CD4-positive, alpha-beta T cell (primary cell): Measurements from ENCODE around the gene TMEM121B. TPM values are rescaled to one million over a fixed set of nuclear protein-coding genes. Genes with fewer than 3 reads are reported as not detected.

ENCODE experiments used
- ATAC-seq: fragments of 200-7000 bp; cut with Tn5 transposase; one replicate; pipeline ENCODE4 v1.10.0; 2022; ENCODE audit warnings: mild to moderate bottlenecking; ENCODE audit not compliant: poor library complexity
- CTCF ChIA-PET: fragments of 350-600 bp; sonication (Branson Sonifier 250); formaldehyde crosslinking; loops from one replicate; lab custom pipeline; 2021; ENCODE audit warnings: antibody characterized with exemption, inconsistent platforms; lab: Charles Lee
- POLR2A ChIA-PET: fragments of 350-600 bp; sonication (Branson Sonifier 250); formaldehyde crosslinking; loops from one replicate; lab custom pipeline; 2021; ENCODE audit warnings: antibody characterized with exemption, inconsistent platforms; lab: Charles Lee
- DNase-seq, 14 experiments: peaks; one replicate each; pipeline ENCODE4 v3.0.0-alpha.2; 2013 to 2020; ENCODE audit warnings: mixed read lengths in 2 of 14
- H3K27ac ChIP-seq, 2 donors: one replicate each; pipeline versions ENCODE4 v1.5.1 to v1.7.0; 2013; ENCODE audit warnings: low read length in 2 of 2, low read depth in 1 of 2, mild to moderate bottlenecking in 1 of 2
- H3K27me3 ChIP-seq, 2 experiments: 1 replicate in 1 of 2; 2 replicates in 1 of 2; pipeline versions ENCODE4 v1.6.1 to v1.7.0; 2013; ENCODE audit warnings: low read length in 2 of 2, control low read depth in 1 of 2, mild to moderate bottlenecking in 1 of 2, moderate library complexity in 1 of 2; ENCODE audit not compliant: insufficient read depth in 2 of 2, control insufficient read depth in 1 of 2
- H3K36me3 ChIP-seq: one replicate; pipeline ENCODE4 v1.6.1; 2013; ENCODE audit warnings: low read length, control low read depth; ENCODE audit not compliant: insufficient read depth
- H3K4me1 ChIP-seq: one replicate; pipeline ENCODE4 v1.6.1; 2013; ENCODE audit warnings: low read length, control low read depth; ENCODE audit not compliant: insufficient read depth
- H3K4me3 ChIP-seq: one replicate; pipeline ENCODE4 v1.5.1; 2013; ENCODE audit warnings: mild to moderate bottlenecking, low read length, moderate library complexity
- H3K9me3 ChIP-seq, 2 experiments: 1 replicate in 1 of 2; 2 replicates in 1 of 2; pipeline versions ENCODE4 v1.6.1 to v1.7.0; 2013; ENCODE audit warnings: low read length in 2 of 2, mild to moderate bottlenecking in 2 of 2, control low read depth in 1 of 2, moderate library complexity in 1 of 2; ENCODE audit not compliant: control insufficient read depth in 1 of 2, insufficient read depth in 1 of 2
- H3K27ac Mint-ChIP-seq: one replicate; pipeline ENCODE4 v1.8.0; 2020; ENCODE audit warnings: mixed read lengths
- H3K27me3 Mint-ChIP-seq: one replicate; pipeline ENCODE4 v1.8.0; 2021; ENCODE audit warnings: mixed read lengths
- H3K36me3 Mint-ChIP-seq: one replicate; pipeline ENCODE4 v1.8.0; 2021; ENCODE audit warnings: low read depth, mixed read lengths
- H3K4me1 Mint-ChIP-seq: one replicate; pipeline ENCODE4 v1.8.0; 2021; ENCODE audit warnings: low read depth, mixed read lengths
- H3K4me3 Mint-ChIP-seq: one replicate; pipeline ENCODE4 v1.8.0; 2020; ENCODE audit warnings: mild to moderate bottlenecking, mixed read lengths
- H3K9me3 Mint-ChIP-seq: one replicate; pipeline ENCODE4 v1.8.0; 2020; ENCODE audit warnings: mixed read lengths
- CTCF ChIP-seq: fragments of 200-600 bp; IDR thresholded peaks from one replicate; pipeline ENCODE4 v1.8.0; 2022; ENCODE audit warnings: antibody characterized with exemption, mild to moderate bottlenecking
- intact Hi-C, 2 experiments: fragments of 100-400 bp; cut with DNase I in 1 of 2; cut with micrococcal nuclease in 1 of 2; formaldehyde crosslinking; loops; one replicate each; pipeline versions ENCODE4 v1.15.1 to v1.9.0; 2023 to 2025; cut with DNase I, micrococcal nuclease
- total RNA-seq, 174 experiments: library from RNA in 2 of 174; stranded (reverse) in 2 of 174; gene quantifications; one replicate each; pipeline ENCODE4 v1.2.3 and lab custom pipeline; 2021 to 2026

TMEM121B gene
- total RNA-seq, 2 experiments from 2014 or later, result 0.05 to 0.08 TPM

- Histone ChIP-seq H3K36me3 (peaks cover 88% of the 10 kb centered on the region), H3K4me1 (peaks cover 64% of the 10 kb centered on the region), H3K27me3 (no peaks in the 10 kb centered on the region), H3K9me3 (no peaks in the 10 kb centered on the region), H3K4me3 (no peak overlapping the region), H3K27ac (peak overlapping the region in 1 of 2 donors; percentile 34)
- no peaks in the 10 kb centered on the region for H3K27me3 Mint-ChIP-seq
- intact Hi-C loops, result loop anchor here in 1 of 2 experiments (2.0 kb wide), 1 partner anchor 65 kb away; no protein-coding TSS in a partner anchor
- POLR2A ChIA-PET, result interaction anchor here (2.2 to 2.8 kb wide), 3 partner anchors 7 to 17 kb away, joined by 5 to 30 read pairs (median 21); no protein-coding TSS in a partner anchor
- H3K4me1 Mint-ChIP-seq, result peaks cover 66% of the 10 kb centered on the region
- peak overlapping the region; percentile 30 for H3K4me3 Mint-ChIP-seq
- H3K36me3 Mint-ChIP-seq, result peaks cover 76% of the 10 kb centered on the region
- peak overlapping the region; percentile 90 for H3K27ac Mint-ChIP-seq
- DNase-seq, result no peak
- no peak for TF ChIP-seq CTCF
- ATAC-seq, result no peak
- CTCF ChIA-PET, result interaction anchor here (1.0 to 2.2 kb wide), 3 partner anchors 11 to 396 kb away, joined by 3 to 7 read pairs (median 5); no protein-coding TSS in a partner anchor
- no peaks in the 10 kb centered on the region for H3K9me3 Mint-ChIP-seq
Measured at GRCh38 chr22:17105143-17106129, 15.7 kb downstream of the TMEM121B start.

GRCh38 chr22:17104336-17104935 lies 16.7 kb downstream of the TMEM121B start:
- Mint-ChIP-seq H3K27ac (peak overlapping the region; percentile 90), H3K9me3 (no peaks in the 10 kb centered on the region), H3K4me1 (peaks cover 71% of the 10 kb centered on the region), H3K36me3 (peaks cover 79% of the 10 kb centered on the region), H3K27me3 (no peaks in the 10 kb centered on the region), H3K4me3 (no peak overlapping the region)
- Histone ChIP-seq H3K27ac (no peak overlapping the region), H3K4me3 (no peak overlapping the region), H3K4me1 (peaks cover 74% of the 10 kb centered on the region), H3K36me3 (peaks cover 91% of the 10 kb centered on the region), H3K27me3 (no peaks in the 10 kb centered on the region), H3K9me3 (no peaks in the 10 kb centered on the region)
- intact Hi-C loops, result no loop called here
- TF ChIP-seq CTCF, result no peak
- CTCF ChIA-PET, result no interaction called here
- no peak for ATAC-seq
- POLR2A ChIA-PET, result no interaction called here
- DNase-seq, result no peak

GRCh38 chr22:17103351-17103750 lies 17.8 kb downstream of the TMEM121B start:
- H3K9me3 Mint-ChIP-seq, result no peaks in the 10 kb centered on the region
- H3K4me1 ChIP-seq, result peaks cover 84% of the 10 kb centered on the region
- H3K4me1 Mint-ChIP-seq, result peaks cover 81% of the 10 kb centered on the region
- H3K36me3 ChIP-seq, result peaks cover 92% of the 10 kb centered on the region
- no peaks in the 10 kb centered on the region for H3K9me3 ChIP-seq
- H3K27me3 Mint-ChIP-seq, result no peaks in the 10 kb centered on the region
- H3K27ac Mint-ChIP-seq, result peak overlapping the region; percentile 47
- intact Hi-C loops, result no loop called here
- DNase-seq (no peak), ATAC-seq (no peak)
- peaks cover 88% of the 10 kb centered on the region for H3K36me3 Mint-ChIP-seq
- H3K4me3 Mint-ChIP-seq, result no peak overlapping the region
- no peaks in the 10 kb centered on the region for H3K27me3 ChIP-seq
- no peak overlapping the region for H3K4me3 ChIP-seq
- no peak for TF ChIP-seq CTCF
- ChIA-PET CTCF (interaction anchor here (1.5 kb wide), 1 partner anchor 16 kb away, joined by 3 read pairs; no protein-coding TSS in a partner anchor), POLR2A (no interaction called here)
- H3K27ac ChIP-seq, result no peak overlapping the region
